Fibroblast of skin of back (primary cell): Measurements from ENCODE around the gene BEND3. TPM values are rescaled to one million over a fixed set of nuclear protein-coding genes. Genes with fewer than 3 reads are reported as not detected.
"Not testable (repeated sequence)": the region's sequence is repeated elsewhere in the genome, so short reads cannot be mapped to it uniquely, and the experiment has no call there.

ENCODE experiments used
- DNase-seq: peaks from one replicate; pipeline ENCODE4 v3.0.0-alpha.2; 2013
- polyA plus RNA-seq, 2 experiments: library from polyadenylated mRNA; unstranded; fragments of 120-200 nt; gene quantifications; one replicate each; pipeline ENCODE4 v1.2.1, GENCODE V29; 2013; ENCODE audit not compliant: insufficient read length in 2 of 2

Gene BEND3
- polyA plus RNA-seq (2013, experiment 1 of 2; ENCODE audit: insufficient read length), result 2.5 TPM
- 1.3 TPM for polyA plus RNA-seq (2013, experiment 2 of 2; ENCODE audit: insufficient read length)

DNA sequence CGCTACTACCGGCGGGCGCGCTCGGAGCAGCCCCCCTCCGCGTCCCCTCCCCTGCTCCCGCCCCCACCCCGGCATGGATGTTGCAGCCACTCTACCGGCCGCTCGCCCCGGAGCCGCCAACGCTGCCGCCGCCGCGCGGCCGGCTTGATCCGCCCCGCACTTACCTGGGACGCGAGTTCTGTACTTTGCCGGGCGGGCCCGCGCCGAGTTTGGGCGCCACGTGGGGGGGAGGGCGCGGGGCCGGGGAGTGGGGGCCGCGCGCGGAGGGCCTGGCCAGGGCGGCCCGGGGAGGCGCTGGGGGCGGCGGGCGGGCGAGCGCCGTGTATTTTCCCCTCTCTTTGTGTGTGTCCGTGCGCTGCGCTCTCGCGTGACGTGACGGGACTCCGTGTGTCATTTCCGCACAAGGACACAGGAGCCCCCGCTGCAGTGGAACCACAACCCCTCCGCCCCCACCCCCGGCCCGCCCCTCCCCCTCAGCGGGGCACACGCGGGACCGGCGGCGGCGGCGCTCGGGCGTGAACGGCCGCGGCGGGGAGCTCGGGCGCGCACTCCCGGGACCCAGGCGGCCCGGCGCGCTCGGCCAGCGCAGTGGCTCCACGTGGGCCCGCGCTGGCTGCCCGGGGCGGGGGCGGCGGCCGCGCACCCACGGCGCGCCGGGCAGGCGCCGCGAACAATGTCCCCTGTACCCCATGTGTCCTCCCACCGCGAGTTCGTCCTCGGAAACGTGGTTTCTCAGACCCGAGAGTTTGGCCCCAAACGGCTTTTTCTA, at the start of gene BEND3:
BEND3 (minus strand) TSS at position 590 of the 769 bp plus-strand sequence. CDS start 16,230 bp downstream, outside the sequence.
- peak; percentile 29 for DNase-seq

DNA sequence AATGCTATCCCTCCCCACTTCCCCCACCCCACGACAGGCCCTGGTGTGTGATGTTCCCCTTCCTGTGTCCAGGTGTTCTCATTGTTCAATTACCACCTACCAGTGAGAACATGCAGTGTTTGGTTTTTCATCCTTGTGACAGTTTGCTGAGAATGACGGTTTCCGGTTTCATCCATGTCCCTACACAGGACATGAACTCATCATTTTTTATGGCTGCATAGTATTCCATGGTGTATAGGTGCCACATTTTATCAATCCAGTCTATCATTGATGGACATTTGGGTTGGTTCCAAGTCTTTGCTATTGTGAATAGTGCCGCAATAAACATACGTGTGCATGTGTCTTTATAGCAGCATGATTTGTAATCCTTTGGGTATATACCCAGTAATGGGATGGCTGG, 49.0 kb upstream of the BEND3 start:
- DNase-seq, result not testable (repeated sequence)

DNA sequence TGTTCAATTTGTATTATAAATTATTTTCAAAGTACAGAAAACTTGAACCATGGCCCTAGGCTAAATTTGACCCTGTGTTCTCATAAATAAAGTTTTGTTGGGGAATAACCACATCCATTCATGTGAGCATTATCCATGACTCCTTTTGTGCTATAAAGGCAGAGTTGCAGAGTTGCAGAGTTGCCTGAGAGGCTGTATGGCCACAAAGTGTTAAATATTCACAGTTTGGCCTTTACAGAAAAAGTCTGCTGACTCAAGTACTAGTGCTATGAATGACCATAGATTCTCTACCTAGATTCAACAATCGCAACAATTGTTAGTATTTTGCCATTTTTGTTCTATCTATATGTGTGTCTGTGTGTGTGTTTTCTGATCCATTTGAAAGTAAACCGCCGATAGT, 46.2 kb upstream of the BEND3 start:
- DNase-seq, result no peak

DNA sequence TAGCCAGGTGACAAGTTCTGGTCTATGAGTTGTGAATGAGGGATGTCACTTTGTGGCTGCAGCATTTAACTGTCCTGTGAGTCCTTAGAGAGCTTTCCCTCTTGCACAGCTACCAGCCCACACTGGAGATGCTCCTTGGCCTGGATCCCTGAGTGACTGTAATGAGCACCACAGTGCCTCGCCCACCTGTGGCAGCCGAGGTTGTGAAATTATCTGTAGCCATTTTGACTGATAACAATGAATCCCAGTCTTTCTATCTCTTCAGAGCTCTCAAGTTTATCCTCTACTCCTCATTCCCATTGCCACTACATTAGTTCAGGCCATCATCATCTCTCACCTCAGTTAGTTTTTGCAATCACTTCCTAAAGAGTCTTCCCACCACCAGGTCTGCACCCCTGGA, 41.3 kb upstream of the BEND3 start:
- DNase-seq, result no peak

DNA sequence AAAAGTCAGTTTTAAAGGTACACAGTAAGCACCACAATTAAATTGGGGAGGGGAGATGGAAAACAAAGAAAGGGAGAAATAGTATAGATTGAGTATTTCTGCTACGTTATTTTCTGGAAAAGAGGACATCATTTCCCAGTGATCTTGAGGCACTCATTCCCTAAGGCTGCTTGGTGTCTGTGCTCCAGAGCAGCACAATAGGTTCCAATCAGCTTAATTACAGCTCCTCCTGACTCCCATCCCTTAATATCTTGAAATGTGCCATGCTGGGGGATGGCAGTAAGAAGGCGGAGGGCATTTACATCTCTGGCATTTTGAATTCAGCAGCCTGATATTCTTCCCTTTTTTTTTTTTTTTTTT, 39.5 kb upstream of the BEND3 start:
- no peak for DNase-seq

DNA sequence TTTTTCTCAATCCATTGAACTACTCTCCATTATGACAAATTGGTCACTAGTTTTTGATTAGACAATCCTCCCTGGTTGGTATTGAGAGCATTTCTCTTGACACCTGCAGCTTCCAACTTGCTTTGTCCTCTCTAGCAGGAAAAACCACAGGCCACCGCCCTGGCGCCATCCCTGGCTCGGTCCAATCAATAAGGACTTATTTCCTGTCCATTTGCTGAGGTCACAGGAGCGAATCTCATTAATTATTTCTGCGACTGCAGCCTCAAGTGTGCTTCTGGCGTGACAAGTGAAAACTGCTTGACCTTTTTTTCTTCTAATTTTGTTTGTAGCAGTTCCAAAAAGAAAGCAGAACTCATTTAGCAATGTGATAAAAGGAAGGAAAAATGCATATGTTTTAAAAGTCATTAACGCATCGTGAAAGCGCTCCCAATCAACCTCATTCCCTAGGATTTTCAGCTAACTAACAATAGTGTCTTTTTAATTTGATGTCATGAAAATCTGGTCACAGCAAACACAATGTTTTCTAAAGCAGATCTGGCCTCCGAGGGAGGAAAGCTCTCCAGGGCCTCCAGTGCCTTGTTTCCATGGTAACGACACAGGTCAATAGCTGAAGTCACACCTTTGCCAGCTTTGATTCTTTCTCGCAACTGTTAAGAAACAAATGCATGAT, 39.0 kb upstream of the BEND3 start:
- no peak for DNase-seq

DNA sequence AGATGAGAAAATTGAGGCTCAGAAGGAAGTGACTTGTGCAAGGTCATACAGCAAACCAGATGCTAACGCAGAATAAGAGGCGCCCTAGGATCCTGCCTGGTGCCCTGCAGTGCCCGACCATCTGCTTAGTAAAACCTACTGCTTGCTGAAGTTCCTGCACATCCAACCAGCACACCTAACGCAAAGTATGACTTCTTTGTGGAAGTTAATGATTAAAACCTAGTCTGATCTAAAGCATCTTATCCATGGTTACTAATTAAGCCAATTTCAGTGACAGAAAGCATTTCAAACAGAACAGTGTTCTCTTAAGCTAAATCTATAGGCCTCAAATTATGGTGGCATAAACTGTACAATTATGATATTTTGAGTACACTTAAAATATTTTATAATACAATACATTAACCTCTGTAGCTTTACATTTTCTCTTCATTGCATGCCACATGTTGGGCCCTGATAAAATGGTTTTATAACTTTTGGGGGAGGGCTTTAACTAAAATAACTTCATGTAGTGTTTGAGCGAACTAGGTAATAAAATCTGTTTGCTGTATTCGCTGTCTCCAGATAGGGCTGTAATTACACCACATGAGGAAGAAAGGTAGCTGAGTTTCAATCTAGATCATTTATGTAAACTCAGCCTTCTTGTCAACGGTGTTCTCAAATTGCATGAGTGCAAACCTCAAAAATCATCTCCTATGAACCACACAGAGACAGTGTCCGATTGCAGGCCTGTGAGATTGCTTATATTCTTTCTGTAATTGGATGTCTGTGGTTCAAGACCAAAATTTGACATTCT, 37.5 kb upstream of the BEND3 start:
- no peak for DNase-seq

DNA sequence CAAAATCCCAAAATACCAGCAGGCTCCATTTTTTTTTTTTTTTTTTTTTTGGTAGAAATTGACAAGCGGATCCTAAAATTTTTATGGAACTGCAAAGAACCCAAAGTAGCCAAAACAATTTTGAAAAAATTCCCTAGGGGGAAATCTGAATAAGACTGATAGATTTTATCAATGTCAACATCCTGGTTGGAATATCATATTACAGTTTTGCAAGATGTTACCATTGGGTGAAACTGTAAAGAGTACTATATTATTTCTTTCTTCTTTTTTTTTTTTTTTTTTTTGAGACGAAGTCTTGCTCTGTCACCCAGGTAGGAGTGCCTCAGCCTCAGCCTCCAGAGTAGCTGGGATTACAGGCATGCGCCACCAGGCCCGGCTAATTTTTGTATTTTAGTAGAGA, 29.4 kb upstream of the BEND3 start:
- DNase-seq, result no peak

DNA sequence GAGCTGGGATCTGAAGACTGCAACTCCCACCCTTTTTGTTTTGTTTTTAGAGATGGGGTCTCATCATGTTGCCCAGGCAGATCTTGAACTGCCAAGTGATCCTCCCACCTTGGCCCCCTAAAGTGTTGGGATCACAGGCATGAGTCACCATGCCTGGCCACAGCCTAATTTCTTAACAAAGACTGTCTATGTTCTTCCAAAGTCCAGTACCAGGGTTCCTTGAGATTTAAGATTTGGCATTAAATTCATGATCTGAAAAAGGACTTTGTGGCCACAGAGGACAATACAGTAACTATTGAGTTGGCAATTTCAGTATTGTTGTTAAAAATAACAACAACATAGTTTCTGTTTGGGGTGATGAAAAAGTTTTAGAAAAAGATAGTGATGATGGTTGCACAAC, 28.7 kb upstream of the BEND3 start:
- peak; percentile 2 for DNase-seq

DNA sequence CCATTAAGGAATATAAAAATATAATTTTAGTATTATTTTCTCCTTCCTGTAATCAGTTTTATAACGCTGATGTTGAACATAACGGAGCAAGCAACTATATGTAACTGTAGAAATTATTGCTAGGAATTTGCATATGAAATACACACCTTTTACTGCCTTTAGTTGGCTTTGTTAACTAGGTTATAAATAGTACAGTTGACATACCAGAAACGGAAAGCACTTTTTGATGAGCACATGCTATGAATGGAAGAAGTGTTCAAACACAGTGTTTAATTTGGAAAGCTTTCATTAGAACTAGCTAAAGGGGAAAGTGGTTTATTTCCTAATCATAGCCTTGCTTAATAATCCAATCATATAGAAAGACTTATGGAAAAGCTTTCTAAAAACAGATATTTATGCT, 25.3 kb upstream of the BEND3 start:
- DNase-seq, result no peak

DNA sequence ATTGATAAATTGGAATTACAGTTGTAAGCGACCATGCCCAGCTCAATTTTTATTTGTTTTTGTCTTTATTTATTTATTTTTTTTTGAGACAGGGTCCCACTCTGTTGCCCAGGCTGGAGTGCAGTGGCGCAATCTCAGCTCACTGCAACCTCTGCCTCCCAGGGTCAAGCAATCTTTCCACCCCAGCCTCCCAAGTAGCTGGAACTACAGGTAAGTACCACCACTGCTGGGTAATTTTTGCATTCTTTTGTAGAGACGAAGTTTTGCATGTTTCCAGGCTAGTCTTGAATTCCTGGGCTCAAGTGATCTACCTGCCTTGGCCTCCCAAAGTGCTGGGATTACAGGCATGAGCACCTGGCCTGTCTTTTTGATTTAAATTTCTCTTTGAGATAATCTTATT, 21.0 kb upstream of the BEND3 start:
- DNase-seq, result not testable (repeated sequence)

DNA sequence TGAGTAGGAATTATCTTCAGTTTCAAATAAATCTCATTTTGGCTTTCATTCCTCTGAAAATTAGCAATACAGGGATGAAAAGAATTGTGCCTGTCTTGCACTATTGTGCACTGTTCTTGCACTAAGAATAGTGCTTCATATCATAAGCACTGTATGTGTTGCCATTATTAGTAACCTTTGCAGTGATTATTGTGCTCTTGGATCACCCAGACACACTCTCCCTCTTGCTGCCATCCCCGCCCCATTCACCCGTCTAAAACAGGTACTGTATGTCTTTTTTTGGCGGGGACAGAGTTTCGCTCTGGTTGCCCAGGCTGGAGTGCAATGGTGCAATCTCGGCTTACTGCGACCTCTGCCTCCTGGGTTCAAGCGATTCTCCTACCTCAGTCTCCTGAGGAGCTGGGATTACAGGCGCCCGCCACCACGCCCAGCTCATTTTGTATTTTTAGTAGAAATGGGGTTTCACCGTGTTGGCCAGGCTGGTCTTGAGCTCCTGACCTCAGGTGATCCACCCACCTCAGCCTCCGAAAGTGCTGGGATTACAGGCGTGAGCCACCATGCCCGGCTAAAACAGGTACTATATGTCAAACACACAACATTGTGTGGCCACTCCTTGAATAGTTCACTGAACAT, 19.8 kb upstream of the BEND3 start:
- not testable (repeated sequence) for DNase-seq

DNA sequence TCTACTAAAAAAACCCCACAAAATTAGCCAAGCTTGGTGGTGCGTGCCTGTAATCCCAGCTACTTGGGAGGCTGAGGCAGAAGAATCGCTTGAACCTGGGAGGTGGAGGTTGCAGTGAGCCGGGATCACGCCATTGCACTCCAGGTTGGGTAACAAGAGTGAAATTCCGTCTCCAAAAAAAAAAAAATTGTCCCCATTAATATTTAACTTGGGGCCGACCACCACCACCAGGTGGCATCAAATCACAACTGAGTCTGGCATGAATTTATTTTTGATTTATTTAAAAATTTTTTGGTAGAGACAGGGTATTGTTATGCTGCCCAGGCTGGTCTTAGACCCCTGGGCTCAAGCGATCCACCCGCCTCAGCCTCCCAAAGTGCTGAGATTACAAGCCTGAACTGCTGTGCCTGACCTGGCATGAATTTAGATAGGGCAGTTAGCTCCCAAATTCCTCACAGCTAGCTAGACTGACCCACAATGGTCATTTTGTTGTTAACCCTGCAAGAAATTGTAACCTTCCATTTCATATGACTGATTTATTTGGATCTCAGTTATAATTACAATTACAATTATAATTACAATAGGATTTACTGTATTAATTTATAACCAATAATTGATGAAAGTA, 17.1 kb upstream of the BEND3 start:
- peak; percentile 34 for DNase-seq

DNA sequence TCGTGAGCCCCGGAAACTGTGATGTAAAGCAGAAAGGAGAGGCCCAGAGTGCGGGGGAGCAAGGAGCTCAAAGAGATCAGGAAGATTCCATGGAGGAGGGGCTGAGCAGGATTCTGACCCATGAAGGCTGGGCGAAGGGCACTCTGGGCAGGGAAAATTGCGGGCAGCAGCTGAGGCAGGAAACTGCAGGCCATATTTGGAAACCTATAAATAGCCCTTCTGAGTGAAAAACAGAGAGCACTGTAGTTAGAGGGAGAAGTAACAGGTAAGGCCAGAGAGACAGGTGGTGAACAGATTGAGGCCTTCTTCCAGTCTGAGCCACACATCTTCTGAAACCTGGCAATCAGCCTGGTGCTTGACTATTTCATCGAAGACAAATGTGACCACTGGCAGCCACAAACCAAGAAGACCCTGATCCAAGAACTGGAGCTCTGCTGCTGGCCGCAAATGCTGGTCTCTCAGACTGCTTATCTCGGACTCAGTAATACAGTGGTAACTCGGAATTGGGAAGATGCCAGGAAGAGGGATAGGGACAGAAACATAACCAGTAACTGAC, 14.1 kb upstream of the BEND3 start:
- no peak for DNase-seq

DNA sequence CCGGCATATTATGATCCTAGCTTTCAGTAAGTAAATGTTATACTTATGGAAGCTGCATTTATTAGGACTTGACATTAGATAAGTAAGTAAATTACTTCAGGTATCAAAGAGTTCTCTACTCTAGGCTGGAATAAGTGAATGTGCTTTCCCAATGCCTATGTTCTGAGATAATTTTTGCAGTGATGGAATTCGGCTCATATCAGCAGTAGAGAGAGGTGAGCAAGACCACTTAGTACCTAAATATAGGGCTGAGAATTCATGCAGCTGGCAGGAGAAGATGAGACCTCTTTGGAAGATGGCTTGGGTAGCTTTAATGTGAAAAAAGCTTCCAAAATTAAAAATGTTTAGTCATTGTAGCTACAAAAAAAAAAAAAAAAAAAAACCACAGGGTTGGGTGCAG, 13.3 kb upstream of the BEND3 start:
- peak; percentile 2 for DNase-seq

DNA sequence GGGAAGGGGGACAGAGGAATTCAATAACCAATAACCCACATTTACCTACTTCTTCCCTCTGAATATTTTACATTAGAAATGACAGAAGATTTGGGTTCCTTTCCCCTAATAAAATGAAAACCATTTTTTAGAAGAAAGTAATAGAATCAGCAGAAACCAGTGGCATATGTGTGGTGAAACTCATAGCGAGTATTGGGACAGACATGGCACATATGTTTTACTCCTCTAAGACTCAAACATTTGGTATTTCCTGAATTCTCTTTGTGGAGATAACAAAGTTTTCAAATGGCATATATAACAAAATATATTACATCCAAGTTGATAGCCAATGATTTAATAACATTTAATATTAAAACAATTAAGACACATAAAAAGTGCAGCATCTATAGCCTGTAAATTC, 12.9 kb upstream of the BEND3 start:
- DNase-seq, result peak; percentile 62

DNA sequence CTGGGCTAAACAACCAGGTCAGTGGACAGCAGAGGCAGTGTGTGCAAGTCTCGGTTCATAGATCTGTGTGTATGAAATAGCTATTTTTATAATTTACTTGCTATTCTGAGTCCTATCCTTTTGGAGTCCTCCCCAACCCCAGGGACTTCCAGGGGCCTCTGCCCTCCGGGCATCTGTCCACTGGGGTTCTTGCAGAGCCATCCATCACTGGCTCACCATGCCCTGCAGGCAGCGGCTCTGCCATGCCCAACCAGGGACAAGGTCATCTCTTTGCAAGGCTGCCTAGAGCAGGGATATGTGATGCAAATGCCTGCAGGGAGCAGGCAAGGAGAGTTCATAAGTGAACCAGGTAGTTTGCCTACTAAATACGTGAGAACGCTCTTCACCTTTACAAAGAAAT, 10.5 kb upstream of the BEND3 start:
- DNase-seq, result no peak

DNA sequence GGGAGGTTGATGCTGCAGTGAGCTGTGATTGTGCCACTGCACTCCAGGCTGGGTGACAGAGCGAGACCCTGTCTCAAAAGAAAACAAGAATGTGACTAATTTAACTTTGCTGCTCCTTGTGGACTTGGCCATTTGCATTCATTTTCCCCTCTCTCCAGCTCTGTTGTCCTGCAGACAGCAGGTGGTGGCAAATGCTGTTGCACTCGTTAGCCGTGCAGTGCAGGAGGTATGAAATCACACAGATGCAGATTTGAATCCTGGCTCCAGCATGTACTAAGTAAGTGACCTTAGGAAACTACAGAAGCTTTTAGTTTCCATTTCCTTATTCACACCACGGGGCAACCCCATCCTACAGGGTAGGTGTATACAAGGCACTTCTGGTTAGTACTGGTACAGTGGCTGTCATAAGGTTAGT, 9.6 kb upstream of the BEND3 start:
- DNase-seq, result no peak

DNA sequence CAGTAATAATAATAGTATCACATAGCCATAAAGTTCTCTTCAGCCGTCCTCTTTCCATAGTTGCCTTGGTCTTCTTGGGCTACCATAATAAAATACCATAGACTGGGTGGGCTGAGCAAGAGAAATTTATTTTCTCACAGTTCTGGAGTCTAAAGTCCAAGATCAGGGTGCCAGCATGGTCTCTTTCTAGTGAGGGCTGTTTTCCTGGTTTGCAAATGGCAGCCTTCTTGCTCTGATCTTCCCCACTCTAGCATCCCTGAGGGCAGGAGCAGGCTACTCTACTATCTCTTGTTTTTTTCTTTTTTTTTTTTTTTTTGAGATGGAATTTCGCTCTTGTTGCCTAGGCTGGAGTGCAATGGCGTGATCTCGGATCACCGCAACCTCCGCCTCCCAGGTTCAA, 8.2 kb upstream of the BEND3 start:
- DNase-seq, result no peak

DNA sequence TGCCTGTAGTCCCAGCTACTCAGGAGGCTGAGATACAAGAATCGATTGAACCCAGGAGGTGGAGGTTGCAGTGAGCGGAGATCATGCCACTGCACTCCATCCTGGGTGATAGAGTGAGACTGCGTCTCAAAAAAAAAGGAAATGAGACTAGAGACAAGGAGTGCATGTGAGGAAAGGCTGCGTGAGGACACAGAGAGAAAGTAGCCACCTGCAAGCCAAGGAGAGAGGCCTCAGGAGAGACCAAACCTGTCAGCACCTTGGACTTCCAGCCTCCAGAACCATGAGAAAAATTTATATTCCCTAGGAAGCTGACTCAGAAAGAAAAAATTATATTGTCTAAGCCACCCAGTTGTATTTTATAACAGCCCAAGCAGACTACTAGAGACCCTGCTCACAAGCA, 7.4 kb upstream of the BEND3 start:
- no peak for DNase-seq

DNA sequence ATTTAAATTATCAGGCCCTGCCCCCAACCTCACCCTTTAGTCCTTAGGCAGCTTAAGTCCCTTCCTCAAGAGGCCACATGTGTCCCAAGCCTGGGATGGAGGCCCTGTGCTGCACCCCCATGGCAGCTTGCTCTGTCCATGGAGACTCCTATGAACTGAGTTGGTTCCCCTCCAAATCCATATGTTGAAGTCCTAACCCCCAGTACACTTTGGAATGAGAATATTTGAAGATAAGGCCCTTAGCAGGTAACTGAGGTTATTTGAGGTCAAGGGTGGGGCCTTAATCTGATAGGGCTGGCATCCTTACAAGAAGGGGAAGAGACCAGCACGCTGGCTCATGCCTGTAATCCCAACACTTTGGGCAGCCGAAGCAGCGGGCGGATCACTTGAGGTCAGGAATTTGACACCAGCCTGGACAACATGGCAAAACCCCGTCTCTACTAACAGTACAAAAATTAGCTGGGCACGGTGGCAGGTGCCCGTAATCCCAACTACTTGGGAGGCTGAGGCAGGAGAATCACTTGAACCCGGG, 6.7 kb upstream of the BEND3 start:
- no peak for DNase-seq

DNA sequence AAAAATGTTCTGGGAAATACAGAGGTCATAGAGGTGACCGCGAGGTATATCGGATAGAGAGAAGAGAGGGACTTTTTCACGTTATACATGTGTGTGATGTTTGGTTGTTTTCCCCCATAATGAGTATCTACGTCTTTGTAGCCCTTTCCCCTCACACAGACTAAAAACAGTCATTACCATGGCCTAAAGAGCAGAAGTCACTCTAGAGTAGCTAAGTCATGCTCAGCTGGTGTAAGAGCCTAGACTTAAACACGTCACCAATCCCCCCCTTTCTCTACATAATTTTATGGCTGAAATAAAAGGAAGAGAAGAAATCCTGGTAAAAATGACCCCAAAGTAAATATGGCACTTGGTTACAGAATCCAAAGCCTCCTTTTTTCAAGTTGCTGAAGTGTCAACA, 6.0 kb upstream of the BEND3 start:
- no peak for DNase-seq
